ENCODE results near the gene POLD4.

POLD4 gene

GRCh38 chr11:67367761-67368227, 14.4 kb upstream of the POLD4 start:
- in situ Hi-C loops (cut with HindIII; ENCODE audit: low pct_ligation_motif_present, low sequenced_read_pairs): no loop called here
- TF ChIP-seq, protein P1, sequence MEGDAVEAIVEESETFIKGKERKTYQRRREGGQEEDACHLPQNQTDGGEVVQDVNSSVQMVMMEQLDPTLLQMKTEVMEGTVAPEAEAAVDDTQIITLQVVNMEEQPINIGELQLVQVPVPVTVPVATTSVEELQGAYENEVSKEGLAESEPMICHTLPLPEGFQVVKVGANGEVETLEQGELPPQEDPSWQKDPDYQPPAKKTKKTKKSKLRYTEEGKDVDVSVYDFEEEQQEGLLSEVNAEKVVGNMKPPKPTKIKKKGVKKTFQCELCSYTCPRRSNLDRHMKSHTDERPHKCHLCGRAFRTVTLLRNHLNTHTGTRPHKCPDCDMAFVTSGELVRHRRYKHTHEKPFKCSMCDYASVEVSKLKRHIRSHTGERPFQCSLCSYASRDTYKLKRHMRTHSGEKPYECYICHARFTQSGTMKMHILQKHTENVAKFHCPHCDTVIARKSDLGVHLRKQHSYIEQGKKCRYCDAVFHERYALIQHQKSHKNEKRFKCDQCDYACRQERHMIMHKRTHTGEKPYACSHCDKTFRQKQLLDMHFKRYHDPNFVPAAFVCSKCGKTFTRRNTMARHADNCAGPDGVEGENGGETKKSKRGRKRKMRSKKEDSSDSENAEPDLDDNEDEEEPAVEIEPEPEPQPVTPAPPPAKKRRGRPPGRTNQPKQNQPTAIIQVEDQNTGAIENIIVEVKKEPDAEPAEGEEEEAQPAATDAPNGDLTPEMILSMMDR (IDR thresholded peaks at IDR 0.05; ENCODE audit: low read depth, low read length, missing control alignments): no peak
- no peak overlapping the region for H3K4me3 ChIP-seq (ENCODE audit: low read depth, low read length)

GRCh38 chr11:67366961-67367760, 13.8 kb upstream of the POLD4 start:
- TF ChIP-seq, protein P1 (IDR thresholded peaks at IDR 0.05; ENCODE audit: low read depth, low read length, missing control alignments): no peak
- no peak for DNase-seq
- H3K27ac ChIP-seq: no peak overlapping the region
- no peaks in the 10 kb centered on the region for H3K27me3 ChIP-seq (replicated peaks)
- in situ Hi-C loops (cut with HindIII; ENCODE audit: low pct_ligation_motif_present, low sequenced_read_pairs): no loop called here
- H3K4me3 ChIP-seq (ENCODE audit: low read depth, low read length): no peak overlapping the region
- H3K36me3 ChIP-seq (replicated peaks): peaks cover 22% of the 10 kb centered on the region

More at GRCh38 chr11:67367761-67368227, 14.4 kb upstream of the POLD4 start:
- H3K27me3 ChIP-seq (replicated peaks): no peaks in the 10 kb centered on the region
- DNase-seq: no peak
- H3K27ac ChIP-seq: no peak overlapping the region
- peaks cover 19% of the 10 kb centered on the region for H3K36me3 ChIP-seq (replicated peaks)

- H3K36me3 ChIP-seq (replicated peaks): peaks cover 22% of the 10 kb centered on the region
- in situ Hi-C loops (cut with HindIII; ENCODE audit: low pct_ligation_motif_present, low sequenced_read_pairs): no loop called here
- DNase-seq: no peak
- TF ChIP-seq, protein P1 (IDR thresholded peaks at IDR 0.05; ENCODE audit: low read depth, low read length, missing control alignments): no peak
- no peak overlapping the region for H3K4me3 ChIP-seq (ENCODE audit: low read depth, low read length)
- H3K27me3 ChIP-seq (replicated peaks): no peaks in the 10 kb centered on the region
- no peak overlapping the region for H3K27ac ChIP-seq
Observed at GRCh38 chr11:67366546-67366945, 13.2 kb upstream of the POLD4 start.

DNA sequence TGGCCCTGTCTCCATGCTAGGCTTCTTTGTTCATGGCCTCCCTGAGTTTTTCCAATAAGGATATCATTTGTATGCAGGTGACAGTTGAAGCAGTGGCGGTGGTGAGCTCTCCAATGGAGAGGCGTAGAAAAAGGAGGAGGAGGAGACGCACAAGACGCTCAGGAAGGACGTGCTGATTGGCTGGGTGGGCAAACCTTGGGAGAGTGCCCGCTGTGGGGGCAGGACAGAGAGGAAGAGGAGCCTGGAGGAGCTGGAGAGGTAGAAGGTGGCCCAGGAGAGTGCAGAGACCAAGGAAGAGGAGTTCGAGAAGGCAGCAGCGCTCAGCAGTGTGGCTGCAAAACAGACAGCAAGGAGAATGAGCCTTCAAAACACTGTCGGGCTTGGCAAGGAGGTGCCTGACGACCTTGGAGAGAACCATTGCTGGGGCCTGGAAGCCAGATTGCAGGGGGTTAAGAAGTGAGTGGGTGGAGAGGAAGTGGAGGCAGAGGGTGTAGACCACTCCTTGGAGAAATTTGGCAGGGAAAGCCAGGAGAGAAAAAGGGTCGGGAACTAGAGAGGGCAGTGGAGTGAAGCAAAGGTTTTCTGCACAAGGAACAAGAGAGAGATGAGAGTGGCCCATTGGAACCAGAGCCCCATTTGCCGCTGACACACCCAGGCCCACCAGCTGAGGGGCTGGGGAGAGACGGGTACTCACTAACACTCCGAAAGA, 12.5 kb upstream of the POLD4 start:
- in situ Hi-C loops (cut with HindIII; ENCODE audit: low pct_ligation_motif_present, low sequenced_read_pairs): no loop called here
- no peak overlapping the region for H3K4me3 ChIP-seq (ENCODE audit: low read depth, low read length)
- no peak for DNase-seq
- H3K27me3 ChIP-seq (replicated peaks): no peaks in the 10 kb centered on the region
- H3K36me3 ChIP-seq (replicated peaks): peaks cover 22% of the 10 kb centered on the region
- TF ChIP-seq, protein P1 (IDR thresholded peaks at IDR 0.05; ENCODE audit: low read depth, low read length, missing control alignments): no peak
- H3K27ac ChIP-seq: no peak overlapping the region

- H3K4me3 ChIP-seq (ENCODE audit: low read depth, low read length): no peak overlapping the region
- TF ChIP-seq, protein P1 (IDR thresholded peaks at IDR 0.05; ENCODE audit: low read depth, low read length, missing control alignments): no peak
- in situ Hi-C loops (cut with HindIII; ENCODE audit: low pct_ligation_motif_present, low sequenced_read_pairs): no loop called here
- no peak overlapping the region for H3K27ac ChIP-seq
- peaks cover 22% of the 10 kb centered on the region for H3K36me3 ChIP-seq (replicated peaks)
- DNase-seq: no peak
- no peaks in the 10 kb centered on the region for H3K27me3 ChIP-seq (replicated peaks)
Observed at GRCh38 chr11:67364783-67365722, 11.7 kb upstream of the POLD4 start.

All from brain microvascular endothelial cell (primary cell).